DMS 273 treated with DMSO at 0.1 percent for 48 hours (cell line): Measurements from ENCODE around the gene PCDHB9.
"Not testable (repeated sequence)": the region's sequence is repeated elsewhere in the genome, so short reads cannot be mapped to it uniquely, and the experiment has no call there.

Experiments
- DNase-seq: peaks from one replicate; lab custom pipeline; 2025; lab: John Stamatoyannopoulos, UW

PCDHB9 gene

DNA sequence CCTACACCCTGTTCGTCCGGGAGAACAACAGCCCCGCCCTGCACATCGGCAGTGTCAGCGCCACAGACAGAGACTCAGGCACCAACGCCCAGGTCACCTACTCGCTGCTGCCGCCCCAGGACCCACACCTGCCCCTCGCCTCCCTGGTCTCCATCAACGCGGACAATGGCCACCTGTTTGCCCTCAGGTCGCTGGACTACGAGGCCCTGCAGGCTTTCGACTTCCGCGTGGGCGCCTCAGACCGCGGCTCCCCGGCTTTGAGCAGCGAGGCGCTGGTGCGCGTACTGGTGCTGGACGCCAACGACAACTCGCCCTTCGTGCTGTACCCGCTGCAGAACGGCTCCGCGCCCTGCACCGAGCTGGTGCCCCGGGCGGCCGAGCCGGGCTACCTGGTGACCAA is 1.7 kb downstream of the PCDHB9 start:
- not testable (repeated sequence) for DNase-seq

DNA sequence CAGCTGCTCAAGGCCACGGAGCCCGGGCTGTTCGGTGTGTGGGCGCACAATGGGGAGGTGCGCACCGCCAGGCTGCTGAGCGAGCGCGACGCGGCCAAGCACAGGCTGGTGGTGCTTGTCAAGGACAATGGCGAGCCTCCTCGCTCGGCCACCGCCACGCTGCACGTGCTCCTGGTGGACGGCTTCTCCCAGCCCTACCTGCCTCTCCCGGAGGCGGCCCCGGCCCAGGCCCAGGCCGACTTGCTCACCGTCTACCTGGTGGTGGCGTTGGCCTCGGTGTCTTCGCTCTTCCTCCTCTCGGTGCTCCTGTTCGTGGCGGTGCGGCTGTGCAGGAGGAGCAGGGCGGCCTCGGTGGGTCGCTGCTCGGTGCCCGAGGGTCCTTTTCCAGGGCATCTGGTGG is 2.2 kb downstream of the PCDHB9 start:
- not testable (repeated sequence) for DNase-seq

DNA sequence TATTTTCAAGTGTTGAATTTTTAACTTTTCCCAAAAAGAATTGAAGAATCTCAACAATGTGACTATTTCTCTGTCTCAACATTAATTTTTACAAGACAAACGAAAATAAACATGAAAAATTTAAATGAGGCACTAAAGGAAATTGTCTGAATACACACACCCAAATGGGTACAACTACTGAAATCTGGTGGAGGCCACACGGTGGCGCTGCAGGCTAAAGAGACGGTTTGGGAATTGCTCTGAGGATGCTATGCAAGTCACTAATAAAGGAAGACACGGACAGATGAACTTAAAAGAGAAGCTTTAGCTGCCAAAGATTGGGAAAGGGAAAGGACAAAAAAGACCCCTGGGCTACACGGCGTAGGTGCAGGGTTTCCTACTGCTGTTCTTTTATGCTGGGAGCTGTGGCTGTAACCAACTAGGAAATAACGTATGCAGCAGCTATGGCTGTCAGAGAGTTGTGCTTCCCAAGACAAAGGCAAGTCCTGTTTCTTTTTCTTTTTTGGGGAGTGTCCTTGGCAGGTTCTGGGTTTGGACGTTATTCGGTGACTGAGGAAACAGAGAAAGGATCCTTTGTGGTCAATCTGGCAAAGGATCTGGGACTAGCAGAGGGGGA is 5.3 kb downstream of the PCDHB9 start, which contains the start of gene PCDHB10:
PCDHB10 (plus strand) TSS at position 244 of the 616 bp plus-strand sequence; CDS start at position 444, 200 bp downstream.
- no peak for DNase-seq

DNA sequence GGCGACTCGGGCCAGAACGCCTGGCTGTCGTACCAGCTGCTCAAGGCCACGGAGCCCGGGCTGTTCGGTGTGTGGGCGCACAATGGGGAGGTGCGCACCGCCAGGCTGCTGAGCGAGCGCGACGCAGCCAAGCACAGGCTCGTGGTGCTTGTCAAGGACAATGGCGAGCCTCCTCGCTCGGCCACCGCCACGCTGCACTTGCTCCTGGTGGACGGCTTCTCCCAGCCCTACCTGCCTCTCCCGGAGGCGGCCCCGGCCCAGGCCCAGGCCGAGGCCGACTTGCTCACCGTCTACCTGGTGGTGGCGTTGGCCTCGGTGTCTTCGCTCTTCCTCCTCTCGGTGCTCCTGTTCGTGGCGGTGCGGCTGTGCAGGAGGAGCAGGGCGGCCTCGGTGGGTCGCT is 7.4 kb downstream of the PCDHB9 start:
- DNase-seq = not testable (repeated sequence)

DNA sequence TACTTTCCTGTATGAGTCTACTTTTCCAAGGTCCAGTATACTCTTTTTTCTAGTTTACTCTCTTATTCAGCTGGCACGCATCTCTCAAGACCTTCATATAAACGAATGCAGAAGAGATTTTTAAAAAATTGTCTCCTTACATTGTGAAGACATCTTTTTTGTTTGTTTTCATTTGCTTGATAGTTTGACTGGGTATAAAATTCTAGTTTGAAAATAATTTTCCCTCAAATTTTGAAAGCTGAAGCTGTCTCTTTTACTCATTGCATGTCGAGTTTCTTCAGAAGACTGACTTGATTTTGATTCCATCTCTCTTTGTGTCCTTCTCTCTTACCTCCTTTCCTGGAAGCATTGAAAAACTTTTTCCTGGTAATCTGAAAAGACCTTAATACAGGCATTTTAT is 9.4 kb downstream of the PCDHB9 start:
- no peak for DNase-seq

DNA sequence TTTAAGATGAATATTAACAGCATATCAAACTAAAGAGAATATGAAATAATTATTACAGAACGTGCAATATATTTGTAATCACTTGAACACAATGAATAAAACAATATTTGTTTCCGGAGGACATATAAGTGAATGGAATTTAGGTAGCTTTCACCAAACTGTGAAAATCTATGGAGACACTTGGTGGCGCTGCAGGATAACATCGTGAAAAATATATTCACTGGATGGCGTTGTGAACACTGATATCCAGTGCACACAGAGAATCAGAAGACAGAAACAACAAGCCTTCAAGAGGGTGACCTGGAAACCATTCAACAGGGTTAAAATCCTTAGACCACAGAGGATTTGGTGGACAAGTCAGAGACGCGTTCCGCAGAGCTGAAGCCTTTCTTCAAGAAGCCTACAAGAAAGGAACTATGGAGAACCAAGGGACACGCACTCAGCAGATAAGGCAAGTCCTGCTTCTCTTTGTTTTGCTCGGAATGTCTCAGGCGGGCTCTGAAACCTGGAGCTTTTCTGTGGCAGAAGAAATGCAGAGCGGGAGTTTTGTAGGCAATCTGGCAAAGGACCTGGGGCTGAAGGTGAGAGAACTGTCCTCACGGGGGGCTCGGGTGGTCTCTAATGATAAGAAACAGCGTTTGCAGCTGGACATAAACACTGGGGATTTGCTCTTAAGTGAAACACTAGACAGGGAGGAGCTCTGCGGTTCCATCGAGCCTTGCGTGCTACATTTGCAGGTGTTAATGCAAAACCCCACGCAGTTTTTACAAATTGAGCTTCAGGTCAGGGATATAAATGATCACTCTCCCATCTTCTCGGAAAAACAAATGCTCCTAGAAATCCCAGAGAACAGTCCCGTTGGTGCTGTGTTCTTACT is 12.6 kb downstream of the PCDHB9 start, which contains the start of gene PCDHB11:
PCDHB11 (plus strand) TSS at position 269 of the 877 bp plus-strand sequence; CDS start at position 417, 148 bp downstream.
- DNase-seq = no peak

DNA sequence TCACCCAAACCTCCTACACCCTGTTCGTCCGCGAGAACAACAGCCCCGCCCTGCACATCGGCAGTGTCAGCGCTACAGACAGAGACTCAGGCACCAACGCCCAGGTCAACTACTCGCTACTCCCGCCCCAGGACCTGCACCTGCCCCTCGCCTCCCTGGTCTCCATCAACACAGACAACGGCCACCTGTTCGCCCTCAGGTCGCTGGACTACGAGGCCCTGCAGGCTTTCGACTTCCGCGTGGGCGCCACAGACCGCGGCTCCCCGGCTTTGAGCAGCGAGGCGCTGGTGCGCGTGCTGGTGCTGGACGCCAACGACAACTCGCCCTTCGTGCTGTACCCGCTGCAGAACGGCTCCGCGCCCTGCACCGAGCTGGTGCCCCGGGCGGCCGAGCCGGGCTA is 14.2 kb downstream of the PCDHB9 start:
- not testable (repeated sequence) for DNase-seq

DNA sequence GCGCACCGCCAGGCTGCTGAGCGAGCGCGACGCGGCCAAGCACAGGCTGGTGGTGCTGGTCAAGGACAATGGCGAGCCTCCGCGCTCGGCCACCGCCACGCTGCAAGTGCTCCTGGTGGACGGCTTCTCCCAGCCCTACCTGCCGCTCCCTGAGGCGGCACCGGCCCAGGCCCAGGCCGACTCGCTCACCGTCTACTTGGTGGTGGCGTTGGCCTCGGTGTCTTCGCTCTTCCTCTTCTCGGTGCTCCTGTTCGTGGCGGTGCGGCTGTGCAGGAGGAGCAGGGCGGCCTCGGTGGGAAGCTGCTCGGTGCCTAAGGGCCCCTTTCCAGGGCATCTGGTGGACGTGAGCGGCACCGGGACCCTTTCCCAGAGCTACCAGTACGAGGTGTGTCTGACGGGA is 14.7 kb downstream of the PCDHB9 start:
- DNase-seq = not testable (repeated sequence)

DNA sequence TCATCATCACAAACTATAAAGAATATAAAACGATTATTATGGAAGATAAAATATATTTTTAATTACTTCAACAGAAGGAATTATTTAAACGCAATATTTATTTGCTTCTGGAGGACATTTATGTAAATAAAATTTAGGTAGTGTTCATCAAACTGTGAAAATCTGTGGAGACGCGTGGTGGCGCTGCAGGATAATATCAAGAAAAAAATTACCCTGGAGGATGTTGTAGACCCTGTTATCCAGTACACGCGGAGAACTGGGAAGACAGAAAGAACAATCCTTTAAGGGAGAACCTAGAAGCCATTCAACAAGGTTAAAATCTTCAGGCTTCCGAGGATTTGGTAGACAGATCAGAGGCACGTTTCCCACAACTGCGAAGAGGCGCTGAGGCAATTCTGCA is 21.5 kb downstream of the PCDHB9 start, which contains the start of gene PCDHB12:
PCDHB12 (plus strand) TSS at position 242 of the 400 bp plus-strand sequence. CDS start 189 bp downstream, outside the sequence.
- DNase-seq = no peak

DNA sequence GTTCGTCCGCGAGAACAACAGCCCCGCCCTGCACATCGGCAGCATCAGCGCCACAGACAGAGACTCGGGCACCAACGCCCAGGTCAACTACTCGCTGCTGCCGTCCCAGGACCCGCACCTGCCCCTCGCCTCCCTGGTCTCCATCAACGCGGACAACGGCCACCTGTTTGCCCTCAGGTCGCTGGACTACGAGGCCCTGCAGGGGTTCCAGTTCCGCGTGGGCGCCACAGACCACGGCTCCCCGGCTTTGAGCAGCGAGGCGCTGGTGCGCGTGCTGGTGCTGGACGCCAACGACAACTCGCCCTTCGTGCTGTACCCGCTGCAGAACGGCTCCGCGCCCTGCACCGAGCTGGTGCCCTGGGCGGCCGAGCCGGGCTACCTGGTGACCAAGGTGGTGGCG is 23.3 kb downstream of the PCDHB9 start:
- DNase-seq = not testable (repeated sequence)

DNA sequence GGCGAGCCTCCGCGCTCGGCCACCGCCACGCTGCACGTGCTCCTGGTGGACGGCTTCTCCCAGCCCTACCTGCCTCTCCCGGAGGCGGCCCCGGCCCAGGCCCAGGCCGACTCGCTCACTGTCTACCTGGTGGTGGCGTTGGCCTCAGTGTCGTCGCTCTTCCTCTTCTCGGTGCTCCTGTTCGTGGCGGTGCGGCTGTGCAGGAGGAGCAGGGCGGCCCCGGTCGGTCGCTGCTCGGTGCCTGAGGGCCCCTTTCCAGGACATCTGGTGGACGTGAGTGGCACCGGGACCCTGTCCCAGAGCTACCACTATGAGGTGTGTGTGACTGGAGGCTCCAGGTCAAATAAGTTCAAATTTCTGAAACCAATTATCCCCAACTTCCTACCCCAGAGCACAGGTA is 23.9 kb downstream of the PCDHB9 start:
- not testable (repeated sequence) for DNase-seq

DNA sequence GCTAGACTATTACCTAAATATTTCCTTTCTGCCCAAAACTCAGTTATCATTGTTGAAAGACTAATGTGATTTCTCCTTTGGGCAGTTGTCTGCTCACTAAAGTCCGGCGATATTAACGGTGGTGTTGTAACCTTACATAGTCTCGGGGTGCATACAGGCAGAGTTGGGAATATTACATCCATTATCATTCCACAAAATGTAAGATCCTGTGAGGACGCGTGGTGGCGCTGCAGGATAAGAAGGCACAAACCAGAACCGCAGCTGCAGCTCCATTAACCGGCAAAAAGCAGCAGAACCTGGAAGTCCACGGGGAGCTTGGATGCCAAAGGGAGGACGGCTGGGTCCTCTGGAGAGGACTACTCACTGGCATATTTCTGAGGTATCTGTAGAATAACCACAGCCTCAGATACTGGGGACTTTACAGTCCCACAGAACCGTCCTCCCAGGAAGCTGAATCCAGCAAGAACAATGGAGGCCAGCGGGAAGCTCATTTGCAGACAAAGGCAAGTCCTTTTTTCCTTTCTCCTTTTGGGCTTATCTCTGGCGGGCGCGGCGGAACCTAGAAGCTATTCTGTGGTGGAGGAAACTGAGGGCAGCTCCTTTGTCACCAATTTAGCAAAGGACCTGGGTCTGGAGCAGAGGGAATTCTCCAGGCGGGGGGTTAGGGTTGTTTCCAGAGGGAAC is 26.8 kb downstream of the PCDHB9 start, which contains the start of gene PCDHB13:
PCDHB13 (plus strand) TSS at position 264 of the 684 bp plus-strand sequence; CDS start at position 469, 205 bp downstream.
- not testable (repeated sequence) for DNase-seq

DNA sequence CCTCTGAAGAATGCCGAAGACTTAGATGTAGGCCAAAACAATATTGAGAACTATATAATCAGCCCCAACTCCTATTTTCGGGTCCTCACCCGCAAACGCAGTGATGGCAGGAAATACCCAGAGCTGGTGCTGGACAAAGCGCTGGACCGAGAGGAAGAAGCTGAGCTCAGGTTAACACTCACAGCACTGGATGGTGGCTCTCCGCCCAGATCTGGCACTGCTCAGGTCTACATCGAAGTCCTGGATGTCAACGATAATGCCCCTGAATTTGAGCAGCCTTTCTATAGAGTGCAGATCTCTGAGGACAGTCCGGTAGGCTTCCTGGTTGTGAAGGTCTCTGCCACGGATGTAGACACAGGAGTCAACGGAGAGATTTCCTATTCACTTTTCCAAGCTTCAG is 27.6 kb downstream of the PCDHB9 start:
- not testable (repeated sequence) for DNase-seq

DNA sequence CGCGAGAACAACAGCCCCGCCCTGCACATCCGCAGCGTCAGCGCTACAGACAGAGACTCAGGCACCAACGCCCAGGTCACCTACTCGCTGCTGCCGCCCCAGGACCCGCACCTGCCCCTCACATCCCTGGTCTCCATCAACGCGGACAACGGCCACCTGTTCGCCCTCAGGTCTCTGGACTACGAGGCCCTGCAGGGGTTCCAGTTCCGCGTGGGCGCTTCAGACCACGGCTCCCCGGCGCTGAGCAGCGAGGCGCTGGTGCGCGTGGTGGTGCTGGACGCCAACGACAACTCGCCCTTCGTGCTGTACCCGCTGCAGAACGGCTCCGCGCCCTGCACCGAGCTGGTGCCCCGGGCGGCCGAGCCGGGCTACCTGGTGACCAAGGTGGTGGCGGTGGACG is 28.5 kb downstream of the PCDHB9 start:
- not testable (repeated sequence) for DNase-seq

DNA sequence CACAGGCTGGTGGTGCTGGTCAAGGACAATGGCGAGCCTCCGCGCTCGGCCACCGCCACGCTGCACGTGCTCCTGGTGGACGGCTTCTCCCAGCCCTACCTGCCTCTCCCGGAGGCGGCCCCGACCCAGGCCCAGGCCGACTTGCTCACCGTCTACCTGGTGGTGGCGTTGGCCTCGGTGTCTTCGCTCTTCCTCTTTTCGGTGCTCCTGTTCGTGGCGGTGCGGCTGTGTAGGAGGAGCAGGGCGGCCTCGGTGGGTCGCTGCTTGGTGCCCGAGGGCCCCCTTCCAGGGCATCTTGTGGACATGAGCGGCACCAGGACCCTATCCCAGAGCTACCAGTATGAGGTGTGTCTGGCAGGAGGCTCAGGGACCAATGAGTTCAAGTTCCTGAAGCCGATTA is 29.1 kb downstream of the PCDHB9 start:
- DNase-seq = not testable (repeated sequence)

DNA sequence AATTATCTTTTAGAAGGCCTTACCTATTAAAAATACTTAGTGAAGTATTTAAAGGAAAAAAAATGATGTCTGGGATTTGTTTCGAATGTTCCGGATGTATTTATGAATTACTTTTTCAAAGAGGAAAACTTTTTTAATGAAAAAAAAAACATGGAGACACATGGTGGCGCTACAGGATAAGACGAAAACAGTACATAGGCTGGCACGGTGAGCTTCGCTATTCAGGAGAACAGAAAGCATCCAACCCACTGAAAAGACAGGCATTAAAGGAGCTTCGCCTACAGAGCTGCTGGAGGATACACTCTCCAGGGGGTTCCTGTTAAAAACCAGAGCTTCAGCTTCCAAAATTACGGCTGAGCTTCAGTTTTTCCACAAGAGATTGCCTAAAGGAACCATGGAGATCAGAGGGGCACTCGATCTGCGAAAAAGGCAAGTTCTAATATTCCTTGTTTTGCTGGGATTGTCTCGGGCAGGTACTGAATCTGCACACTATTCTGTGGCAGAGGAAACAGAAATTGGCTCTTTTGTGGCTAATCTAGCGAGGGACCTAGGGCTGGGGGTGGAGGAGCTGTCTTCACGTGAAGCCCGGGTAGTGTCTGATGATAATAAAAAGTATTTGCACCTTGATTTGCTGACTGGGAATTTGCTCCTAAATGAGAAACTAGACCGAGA is 36.3 kb downstream of the PCDHB9 start, which contains the start of gene PCDHB14:
PCDHB14 (plus strand) TSS at position 232 of the 672 bp plus-strand sequence; CDS start at position 395, 163 bp downstream.
- peak; percentile 51 for DNase-seq

DNA sequence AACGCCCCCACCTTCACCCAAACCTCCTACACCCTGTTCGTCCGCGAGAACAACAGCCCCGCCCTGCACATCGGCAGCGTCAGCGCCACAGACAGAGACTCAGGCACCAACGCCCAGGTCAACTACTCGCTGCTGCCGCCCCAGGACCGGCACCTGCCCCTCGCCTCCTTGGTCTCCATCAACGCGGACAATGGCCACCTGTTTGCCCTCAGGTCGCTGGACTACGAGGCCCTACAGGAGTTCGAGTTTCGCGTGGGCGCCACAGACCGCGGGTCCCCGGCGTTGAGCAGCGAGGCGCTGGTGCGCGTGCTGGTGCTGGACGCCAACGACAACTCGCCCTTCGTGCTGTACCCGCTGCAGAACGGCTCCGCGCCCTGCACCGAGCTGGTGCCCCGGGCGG is 37.9 kb downstream of the PCDHB9 start:
- DNase-seq = not testable (repeated sequence)

DNA sequence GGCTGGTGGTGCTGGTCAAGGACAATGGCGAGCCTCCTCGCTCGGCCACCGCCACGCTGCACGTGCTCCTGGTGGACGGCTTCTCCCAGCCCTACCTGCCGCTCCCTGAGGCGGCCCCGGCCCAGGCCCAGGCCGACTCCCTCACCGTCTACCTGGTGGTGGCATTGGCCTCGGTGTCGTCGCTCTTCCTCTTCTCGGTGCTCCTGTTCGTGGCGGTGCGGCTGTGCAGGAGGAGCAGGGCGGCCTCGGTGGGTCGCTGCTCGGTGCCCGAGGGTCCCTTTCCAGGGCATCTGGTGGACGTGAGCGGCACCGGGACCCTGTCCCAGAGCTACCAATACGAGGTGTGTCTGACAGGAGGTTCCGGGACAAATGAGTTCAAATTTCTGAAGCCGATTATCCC is 38.5 kb downstream of the PCDHB9 start:
- DNase-seq = not testable (repeated sequence)

DNA sequence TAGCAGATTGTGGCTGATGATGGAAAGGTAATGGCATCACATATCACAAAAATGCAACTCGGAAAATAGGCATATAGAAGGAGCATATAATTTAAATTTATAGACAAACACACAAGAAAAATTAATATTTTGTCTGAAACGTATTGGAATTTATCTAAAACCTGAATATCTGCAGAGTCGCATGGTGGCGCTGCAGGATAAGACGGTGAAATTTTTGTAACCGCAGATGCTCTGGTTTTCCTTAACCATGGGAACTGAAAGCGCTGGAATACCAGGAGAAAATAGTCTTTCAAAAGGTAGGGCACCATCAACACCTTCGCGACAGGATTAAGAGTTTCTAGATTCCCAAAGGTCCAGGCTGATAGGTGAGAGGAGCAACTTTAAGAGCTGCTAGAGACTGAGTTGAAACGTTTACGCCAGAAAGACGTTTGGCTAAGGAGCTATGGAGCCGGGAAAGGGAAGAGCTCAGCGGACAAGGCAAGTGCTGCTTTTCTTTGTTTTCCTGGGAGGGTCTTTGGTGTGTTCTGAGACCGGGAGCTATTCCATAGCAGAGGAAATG is 47.2 kb downstream of the PCDHB9 start:
- no peak for DNase-seq

DNA sequence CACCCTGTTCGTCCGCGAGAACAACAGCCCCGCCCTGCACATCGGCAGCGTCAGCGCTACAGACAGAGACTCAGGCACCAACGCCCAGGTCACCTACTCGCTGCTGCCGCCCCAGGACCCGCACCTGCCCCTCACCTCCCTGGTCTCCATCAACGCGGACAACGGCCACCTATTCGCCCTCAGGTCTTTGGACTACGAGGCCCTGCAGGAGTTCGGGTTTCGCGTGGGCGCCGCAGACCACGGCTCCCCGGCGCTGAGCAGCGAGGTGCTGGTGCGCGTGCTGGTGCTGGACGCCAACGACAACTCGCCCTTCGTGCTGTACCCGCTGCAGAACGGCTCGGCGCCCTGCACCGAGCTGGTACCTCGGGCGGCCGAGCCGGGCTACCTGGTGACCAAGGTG is 49.0 kb downstream of the PCDHB9 start:
- not testable (repeated sequence) for DNase-seq
